GM19452 (cell line): ENCODE data around the gene ADRM1.

Source experiments
- ATAC-seq: cut with Tn5 transposase; IDR thresholded peaks from one replicate; pipeline ENCODE4 v1.9.1; 2021; ENCODE audit not compliant: unreplicated experiment

ADRM1 gene

DNA sequence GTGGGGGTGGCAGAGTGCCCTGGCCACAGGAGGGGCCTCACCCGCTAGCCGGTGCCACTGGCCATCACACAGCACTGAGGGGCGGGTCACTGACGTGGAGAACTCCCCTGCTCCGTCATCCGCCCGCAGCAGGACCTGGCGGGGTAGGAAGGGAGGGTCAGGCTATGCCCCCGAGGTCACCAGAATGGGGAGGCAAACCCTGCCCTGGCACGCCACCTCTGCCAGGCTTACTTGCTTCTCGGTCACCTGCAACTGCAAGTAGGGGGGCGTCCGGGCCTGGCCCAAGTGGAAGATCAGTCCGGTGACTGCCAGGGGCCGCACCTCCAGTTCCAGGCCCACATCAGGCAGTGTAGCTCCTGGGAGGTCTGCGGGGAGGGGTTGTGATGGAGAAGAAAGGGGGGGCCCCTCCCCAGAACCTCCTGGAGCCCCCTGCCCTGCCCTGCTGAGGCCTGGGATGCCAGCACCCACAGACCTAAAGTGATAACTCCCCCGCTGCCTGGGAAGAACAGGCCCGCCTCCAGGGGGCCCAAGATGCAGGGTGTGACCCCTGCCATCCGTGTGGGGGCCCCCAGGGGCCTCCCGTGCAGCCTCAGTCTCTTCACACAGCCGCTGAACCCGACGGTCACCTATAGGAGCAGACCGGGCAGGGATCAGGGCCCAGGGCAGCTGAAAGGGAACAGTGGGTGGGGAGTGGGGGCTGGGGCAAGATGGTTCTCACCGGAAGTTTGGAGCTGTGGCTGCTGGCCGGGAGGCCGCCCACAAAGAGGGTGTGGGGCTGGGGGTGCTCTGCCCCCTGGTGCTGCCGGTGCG is 7.4 kb downstream of the ADRM1 start:
- no peak for ATAC-seq

- ATAC-seq: no peak
These were observed 7.9 kb downstream of the ADRM1 start for GRCh38 chr20:62310757-62311121.

DNA sequence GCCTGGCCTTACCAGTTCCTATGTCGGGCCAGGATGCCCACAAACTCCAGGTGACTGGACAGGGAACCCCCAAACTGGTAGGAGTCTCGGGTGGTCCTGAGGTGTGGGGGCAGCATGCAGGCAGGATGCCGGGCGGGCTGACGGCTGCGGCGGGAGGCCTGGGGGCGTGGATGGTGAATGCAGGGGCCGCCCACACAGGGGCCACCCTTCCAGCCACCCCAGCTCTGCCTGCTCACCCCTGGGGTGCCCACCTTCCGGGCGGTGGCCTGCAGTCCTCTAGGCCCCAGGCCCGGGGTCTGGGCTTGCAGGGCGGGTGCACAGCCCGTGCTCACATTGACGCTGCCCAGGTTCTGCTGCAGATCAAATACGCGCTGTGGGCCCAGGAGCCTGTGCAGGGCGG is 8.4 kb downstream of the ADRM1 start:
- ATAC-seq: no peak

DNA sequence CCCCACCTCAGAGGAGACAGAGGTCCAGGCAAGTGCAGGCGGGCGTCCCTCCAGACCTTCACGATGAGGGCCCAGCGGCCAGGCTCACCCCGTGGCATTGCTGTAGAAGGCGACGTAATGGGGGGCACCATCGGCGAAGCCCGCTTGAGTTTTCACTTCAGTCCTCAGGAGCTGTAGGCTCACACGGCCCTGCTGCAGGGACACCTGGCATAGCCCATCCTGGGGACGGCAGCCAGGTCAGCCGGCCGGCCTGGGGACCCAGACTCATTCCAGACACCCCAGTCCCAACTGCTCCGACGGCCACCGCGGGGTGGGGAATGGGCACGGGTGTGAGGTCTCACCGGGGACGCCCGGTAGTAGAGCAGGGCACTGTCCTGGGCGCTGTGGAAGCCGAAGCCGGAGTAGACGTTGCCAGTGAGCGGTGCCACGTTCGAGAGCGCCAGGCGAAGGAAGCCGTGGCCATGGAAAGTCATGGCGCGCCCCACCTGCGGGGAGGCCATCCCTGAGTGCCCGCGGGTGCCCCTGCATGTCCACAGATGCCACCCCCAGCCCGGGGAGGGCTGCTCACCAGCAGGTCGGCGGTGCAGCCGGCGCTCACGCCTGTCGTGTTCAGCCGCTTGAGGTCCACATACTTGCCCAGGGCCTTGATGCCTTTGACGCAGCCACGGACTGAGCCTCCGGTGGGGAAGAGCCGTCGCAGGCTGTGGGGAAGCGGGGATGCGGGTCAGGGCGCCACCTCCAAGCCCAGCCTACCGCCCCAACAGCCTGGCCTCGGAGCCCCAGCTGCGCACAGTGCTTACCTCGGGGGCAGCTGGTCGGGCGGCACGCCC is 9.2 kb downstream of the ADRM1 start:
- ATAC-seq: no peak

DNA sequence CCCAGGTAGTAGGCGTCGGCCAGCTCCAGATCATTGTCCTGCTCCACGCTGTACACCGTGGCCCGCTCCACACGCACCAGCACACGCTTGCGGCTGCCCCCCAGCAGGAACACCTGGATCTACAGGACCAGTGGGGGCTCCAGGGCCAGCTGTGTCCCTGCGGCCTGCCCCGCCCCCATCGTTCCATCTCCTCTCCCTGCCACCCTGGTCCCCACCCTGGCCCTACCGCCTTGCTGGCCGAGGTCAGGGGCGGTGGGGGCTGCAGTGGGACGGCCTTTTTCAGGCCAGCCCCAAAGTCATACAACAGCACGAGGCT is 9.8 kb downstream of the ADRM1 start:
- no peak for ATAC-seq

GRCh38 chr20:62313021-62313420 is 10.2 kb downstream of the ADRM1 start:
- ATAC-seq: no peak

- no peak for ATAC-seq
These were observed 10.9 kb downstream of the ADRM1 start for GRCh38 chr20:62313460-62314338.

GRCh38 chr20:62314339-62314638 is 11.5 kb downstream of the ADRM1 start:
- ATAC-seq: no peak

DNA sequence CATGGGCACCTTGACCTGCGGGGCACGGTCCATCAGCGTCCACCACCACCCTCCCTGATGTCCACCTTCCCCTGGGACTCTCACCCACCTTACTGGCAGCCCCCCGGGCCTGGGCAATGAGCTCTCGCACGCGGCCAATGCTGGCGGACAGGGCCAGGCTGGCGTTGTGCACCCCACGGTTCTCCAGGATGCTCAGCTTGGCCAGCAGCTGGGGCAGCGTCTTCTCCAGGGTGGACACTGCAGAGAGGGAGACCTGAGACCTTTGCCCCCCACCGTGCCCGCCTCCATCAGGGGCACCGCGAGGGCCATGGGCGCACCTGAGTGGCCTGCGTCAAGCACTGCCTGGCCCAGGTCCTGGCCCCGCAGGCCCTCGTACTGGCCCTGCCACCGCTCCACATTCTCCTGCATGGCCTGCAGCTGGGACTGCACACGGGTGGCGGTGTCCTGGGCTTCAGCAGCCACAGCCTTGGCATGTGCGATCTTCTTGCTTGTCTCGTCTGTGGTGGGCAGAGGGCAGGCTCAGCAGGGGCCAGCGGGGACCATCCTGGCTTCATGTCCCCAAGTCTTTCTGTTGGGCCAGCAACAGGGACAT is 12.0 kb downstream of the ADRM1 start:
- ATAC-seq: no peak

- no peak for ATAC-seq
These were observed 13.0 kb downstream of the ADRM1 start for GRCh38 chr20:62315773-62316172.

- no peak for ATAC-seq
These were observed 13.8 kb downstream of the ADRM1 start for GRCh38 chr20:62316331-62317166.

DNA sequence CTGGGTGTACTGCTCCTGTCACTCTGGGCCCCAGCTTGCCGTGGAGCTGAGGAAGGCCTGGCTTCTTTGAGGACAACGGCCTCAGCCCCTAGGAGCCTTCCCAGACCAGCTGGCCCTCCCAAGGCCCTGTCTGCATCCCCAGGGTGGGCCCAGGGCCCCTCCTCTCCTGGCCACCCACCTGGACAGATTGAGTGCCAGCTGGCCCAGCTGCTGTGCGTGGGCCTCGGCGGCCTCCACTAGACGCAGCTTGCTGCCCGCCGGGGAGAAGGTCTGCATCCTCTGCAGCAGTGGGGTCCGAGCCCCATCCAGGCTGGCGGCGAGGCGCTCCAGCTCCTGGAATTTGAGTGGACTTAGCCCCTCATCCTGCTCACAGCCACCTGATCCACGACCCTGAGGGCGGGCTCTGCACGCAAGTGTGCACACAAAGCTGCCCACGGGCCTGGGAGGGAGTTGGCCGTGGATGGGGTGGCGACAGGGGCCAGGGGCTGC is 14.4 kb downstream of the ADRM1 start:
- ATAC-seq: no peak

GRCh38 chr20:62318400-62319345 is 15.9 kb downstream of the ADRM1 start:
- no peak for ATAC-seq

GRCh38 chr20:62319346-62319909 is 16.6 kb downstream of the ADRM1 start:
- no peak for ATAC-seq

- ATAC-seq: no peak
These were observed 18.0 kb downstream of the ADRM1 start for GRCh38 chr20:62320581-62321354.

- no peak for ATAC-seq
These were observed 18.7 kb downstream of the ADRM1 start for GRCh38 chr20:62321521-62321948.

- no peak for ATAC-seq
These were observed 19.2 kb downstream of the ADRM1 start for GRCh38 chr20:62321975-62322374.

DNA sequence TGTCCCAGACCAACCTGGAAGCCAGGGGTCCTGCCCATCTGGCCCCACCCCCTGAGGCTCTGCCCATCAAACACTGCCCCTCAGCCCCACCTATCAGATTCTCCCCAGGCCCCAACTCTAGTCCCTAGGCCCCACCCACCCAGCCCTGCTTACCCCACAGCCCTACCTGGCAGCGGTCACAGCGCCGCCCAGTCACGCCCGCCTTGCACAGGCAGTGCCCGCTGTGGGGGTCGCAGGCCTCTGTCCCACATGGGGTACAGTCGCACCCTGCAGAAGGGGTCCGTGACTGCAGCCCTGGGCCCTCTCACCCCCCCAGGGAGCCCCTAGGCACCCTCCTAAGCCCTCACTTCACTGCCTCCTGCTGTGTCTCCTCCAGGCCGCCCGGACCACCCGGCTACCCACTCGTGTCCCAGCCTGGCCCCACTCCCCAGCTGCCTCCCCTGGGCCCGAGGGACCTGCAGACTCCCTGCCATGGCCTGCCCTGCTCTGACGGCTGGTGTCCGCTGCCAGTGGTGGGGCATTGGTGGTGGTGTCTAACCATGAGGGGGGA is 19.8 kb downstream of the ADRM1 start:
- no peak for ATAC-seq
